ENCODE data around the gene RAP1GAP.
A peak's percentile ranks its signal among the peaks of the same experiment; 100 is the strongest.

The RAP1GAP gene

GRCh38 chr1:21604208-21604957, 64.8 kb downstream of the RAP1GAP start:
- no peak for DNase-seq (ENCODE audit: low read depth, low spot score)
- no peak overlapping the region for H3K4me3 ChIP-seq (ENCODE audit: low read length)

- no peak overlapping the region for H3K4me3 ChIP-seq (ENCODE audit: low read length)
- no peak for DNase-seq (ENCODE audit: low read depth, low spot score)
Measured at GRCh38 chr1:21603177-21604138, 65.7 kb downstream of the RAP1GAP start.

GRCh38 chr1:21601278-21602048, 67.7 kb downstream of the RAP1GAP start:
- H3K4me3 ChIP-seq (ENCODE audit: low read length): no peak overlapping the region
- DNase-seq (ENCODE audit: low read depth, low spot score): no peak

GRCh38 chr1:21599402-21599801, 69.8 kb downstream of the RAP1GAP start:
- H3K4me3 ChIP-seq (ENCODE audit: low read length): no peak overlapping the region

GRCh38 chr1:21598904-21599303, 70.3 kb downstream of the RAP1GAP start:
- no peak overlapping the region for H3K4me3 ChIP-seq (ENCODE audit: low read length)
- DNase-seq (ENCODE audit: low read depth, low spot score): no peak

More at GRCh38 chr1:21599402-21599801, 69.8 kb downstream of the RAP1GAP start:
- no peak for DNase-seq (ENCODE audit: low read depth, low spot score)

- no peak for DNase-seq (ENCODE audit: low read depth, low spot score)
- no peak overlapping the region for H3K4me3 ChIP-seq (ENCODE audit: low read length)
Measured at GRCh38 chr1:21598417-21598816, 70.7 kb downstream of the RAP1GAP start.

GRCh38 chr1:21597753-21598152, 71.4 kb downstream of the RAP1GAP start:
- DNase-seq (ENCODE audit: low read depth, low spot score): no peak
- H3K4me3 ChIP-seq (ENCODE audit: low read length): no peak overlapping the region

GRCh38 chr1:21596628-21597027, 72.5 kb downstream of the RAP1GAP start:
- no peak overlapping the region for H3K4me3 ChIP-seq (ENCODE audit: low read length)
- DNase-seq (ENCODE audit: low read depth, low spot score): no peak

- no peak overlapping the region for H3K4me3 ChIP-seq (ENCODE audit: low read length)
- no peak for DNase-seq (ENCODE audit: low read depth, low spot score)
Measured at GRCh38 chr1:21596174-21596573, 73.0 kb downstream of the RAP1GAP start.

GRCh38 chr1:21594935-21595897, 73.9 kb downstream of the RAP1GAP start:
- DNase-seq (ENCODE audit: low read depth, low spot score): peak; percentile 34
- H3K4me3 ChIP-seq (ENCODE audit: low read length): no peak overlapping the region

- DNase-seq (ENCODE audit: low read depth, low spot score): no peak
- H3K4me3 ChIP-seq (ENCODE audit: low read length): no peak overlapping the region
Measured at GRCh38 chr1:21594501-21594900, 74.7 kb downstream of the RAP1GAP start.

- DNase-seq (ENCODE audit: low read depth, low spot score): no peak
- no peak overlapping the region for H3K4me3 ChIP-seq (ENCODE audit: low read length)
Measured at GRCh38 chr1:21593231-21593630, 75.9 kb downstream of the RAP1GAP start.

GRCh38 chr1:21592086-21592865, 76.9 kb downstream of the RAP1GAP start:
- no peak overlapping the region for H3K4me3 ChIP-seq (ENCODE audit: low read length)
- DNase-seq (ENCODE audit: low read depth, low spot score): no peak

GRCh38 chr1:21590934-21591333, 78.2 kb downstream of the RAP1GAP start:
- no peak overlapping the region for H3K4me3 ChIP-seq (ENCODE audit: low read length)
- no peak for DNase-seq (ENCODE audit: low read depth, low spot score)

- DNase-seq (ENCODE audit: low read depth, low spot score): no peak
- no peak overlapping the region for H3K4me3 ChIP-seq (ENCODE audit: low read length)
Measured at GRCh38 chr1:21590126-21590880, 78.9 kb downstream of the RAP1GAP start.

- no peak for DNase-seq (ENCODE audit: low read depth, low spot score)
- H3K4me3 ChIP-seq (ENCODE audit: low read length): no peak overlapping the region
Measured at GRCh38 chr1:21589618-21590017, 79.5 kb downstream of the RAP1GAP start.

GRCh38 chr1:21587602-21587953, 81.6 kb downstream of the RAP1GAP start:
- no peak for DNase-seq (ENCODE audit: low read depth, low spot score)
- H3K4me3 ChIP-seq (ENCODE audit: low read length): no peak overlapping the region
